HTERT RPE-1 (cell line): ENCODE measurements around the gene DENND2D.

ENCODE experiments used
- in situ Hi-C: fragments of 300-500 bp; cut with MboI; formaldehyde crosslinking; loops from 4 replicates; pipeline ENCODE4 v1.14.3; 2020; ENCODE audit warnings: low sequenced_read_pairs

DENND2D gene

DNA sequence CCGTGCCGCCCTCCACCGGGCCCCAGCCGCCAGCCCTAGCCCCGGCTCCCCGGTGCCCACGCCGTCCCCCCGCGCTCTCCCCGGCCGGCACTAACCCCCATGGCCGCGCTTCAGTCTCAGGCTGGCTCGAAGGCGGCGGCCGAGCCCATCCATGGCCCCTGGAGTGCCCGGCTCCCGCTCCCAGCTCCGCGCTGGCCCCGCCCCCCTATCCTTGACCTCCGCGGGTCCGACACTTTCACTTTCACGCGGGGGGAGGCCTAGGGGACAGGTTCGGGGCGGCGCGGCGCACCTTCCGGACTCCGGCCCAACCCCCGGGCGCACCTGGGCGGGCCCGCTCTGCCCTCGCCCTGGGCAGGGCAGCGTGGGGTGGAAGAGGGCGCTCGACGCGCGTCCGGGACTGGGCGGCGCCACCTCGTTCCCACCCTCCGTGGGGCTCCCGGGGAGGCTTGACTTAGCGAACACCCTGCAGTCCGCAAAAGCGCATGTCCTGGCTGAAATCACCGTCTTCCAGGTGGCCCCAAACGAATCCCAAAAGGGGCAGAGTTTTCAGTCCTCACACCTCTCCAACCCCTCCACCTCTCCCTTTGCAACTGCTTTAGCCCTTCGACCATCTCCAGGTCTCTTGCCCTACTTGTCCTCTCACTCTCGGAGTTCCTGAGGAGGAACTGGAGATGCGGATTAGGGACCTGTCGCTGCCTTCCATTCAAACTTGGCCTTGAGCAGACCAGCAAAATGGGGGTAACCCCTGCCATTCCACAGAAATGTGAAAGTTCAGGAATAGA is 3.9 kb upstream of the DENND2D start:
- in situ Hi-C loops = no loop called here

DNA sequence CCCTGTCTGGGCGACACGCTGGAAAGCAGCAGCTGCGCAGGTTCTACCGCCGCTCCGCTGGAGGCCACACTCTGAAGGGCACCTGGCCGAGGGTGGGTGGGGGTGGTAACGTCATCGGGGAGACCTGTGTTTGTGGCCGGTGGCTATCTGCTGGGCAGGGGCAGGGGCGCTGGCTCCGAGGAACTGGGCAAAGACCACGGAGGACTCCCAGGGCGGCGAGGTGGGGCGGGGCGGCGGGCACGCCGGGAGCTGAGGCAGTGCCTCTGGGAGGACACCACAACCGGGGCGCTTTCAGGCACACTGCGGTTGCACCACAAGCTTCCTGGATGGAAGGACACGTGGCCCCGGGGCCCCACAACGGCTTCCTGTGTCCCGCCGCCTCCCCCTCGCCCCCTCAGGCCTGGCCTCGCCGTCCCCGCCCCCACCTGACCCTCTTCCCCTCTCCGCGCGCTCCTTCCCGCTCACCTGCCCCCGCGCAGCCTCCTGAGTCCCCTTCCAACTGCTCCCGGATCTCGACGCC is 3.3 kb upstream of the DENND2D start:
- in situ Hi-C loops = no loop called here

DNA sequence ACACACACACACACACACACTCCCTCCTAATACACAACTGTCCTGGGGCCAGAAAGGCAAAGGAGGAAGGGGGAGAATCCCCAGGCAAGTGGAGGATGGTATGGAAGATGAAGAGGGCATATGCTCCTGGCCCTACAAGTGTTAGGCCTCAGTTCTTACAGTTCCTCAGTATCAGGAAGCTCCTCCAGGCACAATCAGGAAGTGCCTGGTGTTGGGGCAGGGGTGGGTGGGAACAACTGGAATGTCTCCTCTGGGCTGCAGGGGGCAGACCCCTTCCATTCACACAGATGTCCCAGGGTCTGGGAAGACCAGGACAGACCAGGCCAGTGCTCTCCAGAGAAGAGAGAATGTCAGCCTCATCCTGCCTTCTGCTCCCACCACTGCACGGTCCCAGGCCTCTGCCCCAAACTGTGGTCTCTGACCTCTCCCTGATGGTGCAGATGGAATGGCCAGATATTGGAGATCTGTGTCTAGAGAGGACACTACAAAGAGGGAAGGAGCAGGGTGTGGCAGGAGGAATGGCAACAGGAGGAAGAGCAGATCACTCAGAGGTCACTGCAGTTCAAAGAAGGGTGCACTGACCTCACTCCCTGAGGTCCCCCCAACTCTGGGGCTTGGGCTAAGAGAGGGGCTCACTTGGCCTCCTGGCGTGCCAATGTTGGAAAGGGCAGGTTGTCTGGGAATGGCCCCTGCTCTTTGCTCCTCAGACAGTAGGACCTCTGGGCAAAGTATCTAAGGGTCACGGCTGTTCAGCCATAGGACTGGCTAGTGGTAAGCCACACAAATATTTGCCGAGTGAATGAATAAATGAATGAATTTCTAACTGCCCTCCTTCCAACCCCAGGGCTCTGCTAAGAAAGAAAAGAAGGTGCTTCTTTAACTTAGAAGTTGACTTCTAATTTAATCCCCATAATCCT is 2.5 kb upstream of the DENND2D start:
- in situ Hi-C loops = no loop called here

DNA sequence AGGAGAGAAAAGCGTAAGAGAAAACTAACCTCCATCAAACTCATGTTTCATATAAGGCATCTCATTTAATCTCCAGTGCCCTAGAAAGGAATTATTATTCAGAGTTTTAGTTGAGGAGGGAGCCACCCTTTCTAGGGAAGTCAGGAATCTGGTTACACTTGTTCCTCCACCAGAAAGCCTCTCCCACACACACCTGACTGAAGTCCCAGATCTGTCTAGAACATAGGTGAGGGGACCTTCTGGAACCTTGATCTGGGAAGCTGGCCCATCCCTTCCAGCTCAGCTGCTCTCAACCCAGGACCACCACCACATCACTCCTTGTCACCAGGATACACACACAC is 1.9 kb upstream of the DENND2D start:
- in situ Hi-C loops = no loop called here

DNA sequence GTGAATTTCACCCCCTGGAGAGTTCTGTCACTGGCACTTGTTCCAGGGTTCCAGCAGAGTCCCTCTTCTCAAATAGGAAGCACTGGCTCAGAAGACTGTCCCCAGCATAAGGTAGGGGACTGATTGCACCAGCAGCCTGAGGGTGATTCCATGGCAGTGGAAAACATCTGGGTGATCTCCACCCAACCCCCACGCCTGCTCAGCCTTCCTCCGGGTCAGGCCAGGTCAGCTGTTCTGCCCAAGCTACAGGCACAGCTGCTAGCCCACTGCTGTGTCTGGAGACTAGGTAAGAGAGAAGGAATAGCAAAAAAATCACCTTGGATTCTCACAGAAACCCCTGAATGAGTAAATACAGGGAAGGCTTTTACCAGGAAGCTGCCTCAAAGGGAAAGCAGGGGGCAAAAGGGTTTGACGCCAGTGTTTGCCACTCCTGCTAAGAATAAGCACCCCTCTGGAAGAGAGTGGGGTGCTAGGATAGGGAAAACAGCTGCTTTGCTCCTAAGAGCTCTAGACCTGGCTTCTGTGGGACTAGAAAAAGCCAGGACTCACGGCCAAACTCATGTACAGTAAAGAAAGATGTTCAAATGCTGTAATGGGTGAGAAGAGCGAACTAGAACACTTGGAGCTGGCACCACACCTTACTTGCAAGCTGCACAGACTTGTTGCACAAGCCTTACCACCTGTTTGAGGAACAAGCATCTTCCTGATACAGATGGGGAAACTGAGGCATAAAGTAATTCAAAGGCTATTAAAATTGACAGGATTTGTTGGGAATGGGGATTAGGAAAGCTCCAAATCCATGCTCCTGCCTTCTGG is 1.0 kb upstream of the DENND2D start:
- in situ Hi-C loops = no loop called here

DNA sequence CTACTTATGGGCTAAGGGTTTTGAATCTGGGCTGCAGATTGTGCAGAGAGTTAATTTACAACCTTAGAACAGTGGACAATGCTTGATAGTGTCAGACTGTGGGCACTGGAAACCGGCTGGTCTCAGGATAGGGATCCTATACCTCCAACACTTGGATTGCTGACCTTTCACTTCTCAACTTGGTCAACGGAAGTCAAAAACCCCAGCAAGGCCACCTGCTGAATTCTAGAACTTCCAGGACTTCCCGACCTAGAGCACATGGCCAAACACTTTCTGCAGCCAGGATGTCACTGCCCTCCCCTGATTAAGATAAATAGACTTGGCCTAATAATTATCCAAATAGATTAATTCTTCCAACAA is 336 bp upstream of the DENND2D start:
- in situ Hi-C loops = no loop called here

DNA sequence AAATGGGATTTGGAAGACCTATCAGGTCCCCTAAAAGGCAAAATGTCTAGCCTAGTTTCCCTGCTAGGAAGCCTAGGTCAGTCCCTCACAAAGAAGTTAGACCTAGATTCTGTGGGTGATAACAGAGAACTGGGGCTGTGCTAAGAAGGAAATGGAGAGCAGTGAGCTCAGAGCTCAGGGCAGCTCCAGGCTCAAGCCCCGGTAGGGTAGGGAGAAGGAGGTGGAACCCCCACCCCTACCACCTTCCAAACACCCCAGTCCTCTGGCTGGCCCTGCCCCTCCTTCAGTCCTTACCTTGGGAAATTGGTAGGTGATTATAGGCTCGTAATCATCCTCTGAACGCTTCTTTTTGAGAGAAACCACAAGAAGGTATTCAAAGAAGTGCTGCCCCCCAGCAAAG is 1.1 kb downstream of the DENND2D start:
- in situ Hi-C loops = no loop called here

DNA sequence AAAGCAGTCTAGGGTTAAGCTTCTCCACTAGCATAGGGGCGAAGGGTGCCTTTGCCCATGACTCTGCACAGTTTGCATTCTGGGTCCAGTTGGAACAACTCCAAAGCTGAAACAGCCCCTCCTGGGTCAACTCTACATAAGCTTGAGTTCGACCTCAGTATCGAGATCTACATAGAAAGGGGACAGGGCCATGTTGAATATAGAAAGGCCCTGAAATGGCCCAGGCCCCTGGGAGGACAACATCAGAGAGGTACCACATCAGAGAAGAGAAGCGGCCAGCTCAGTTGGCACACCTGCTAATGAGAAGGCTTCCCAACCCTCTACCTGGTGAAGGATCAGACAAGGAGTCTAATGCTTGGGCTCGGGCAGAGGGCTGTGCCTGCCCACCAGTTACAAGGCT is 1.6 kb downstream of the DENND2D start:
- in situ Hi-C loops = no loop called here

DNA sequence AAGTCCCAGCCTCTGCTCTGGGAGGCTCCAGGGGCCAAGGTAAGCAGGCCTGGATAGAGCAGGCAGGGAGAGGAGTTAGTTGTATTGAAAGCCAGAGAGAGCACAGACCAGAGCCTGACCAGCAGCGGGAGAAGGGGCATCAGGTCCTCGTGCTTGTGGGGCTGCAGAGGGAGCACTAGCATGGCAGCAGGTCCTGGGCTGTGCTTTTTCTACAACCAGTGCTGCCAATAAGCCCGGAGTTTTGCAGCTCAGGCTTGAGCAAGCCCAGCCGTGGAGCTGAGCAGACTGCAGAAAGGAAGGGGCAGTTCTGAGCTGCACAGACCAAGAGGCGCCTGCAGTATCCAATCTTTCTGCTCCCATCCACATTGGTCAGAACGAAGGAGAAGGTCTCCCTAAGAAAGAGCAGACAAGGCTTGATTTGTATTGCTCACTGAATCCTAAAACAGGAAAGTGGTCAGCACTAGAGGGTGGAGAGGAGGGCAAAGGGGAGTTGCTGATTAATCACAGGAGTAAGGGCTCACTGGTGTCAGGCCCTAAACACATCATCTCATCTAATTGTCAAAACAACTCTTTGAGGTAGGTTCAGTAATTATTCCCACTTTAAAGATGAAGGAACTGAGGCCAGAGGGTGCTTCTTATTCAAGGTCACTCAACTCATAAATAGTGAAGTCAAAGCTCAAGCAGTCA is 2.7 kb downstream of the DENND2D start:
- in situ Hi-C loops = no loop called here

DNA sequence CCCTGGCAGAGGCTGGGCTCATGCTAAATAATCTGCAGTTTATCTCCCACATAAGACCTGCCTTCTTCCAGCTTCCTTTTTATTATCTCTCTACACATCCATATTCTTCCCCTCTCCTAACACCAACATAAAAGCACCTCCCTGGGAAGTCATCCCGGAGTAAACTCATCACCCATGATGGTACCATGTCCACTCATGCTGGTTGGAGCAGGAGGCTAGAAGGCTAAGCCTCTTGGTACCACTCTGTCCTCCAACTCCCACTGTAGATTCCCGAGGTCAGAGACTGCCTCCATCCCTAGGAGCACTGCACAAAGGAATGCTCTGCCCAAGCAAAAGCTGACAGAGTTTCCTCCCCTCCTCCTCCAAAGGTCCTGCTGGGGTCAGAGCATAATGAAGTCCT is 4.2 kb downstream of the DENND2D start:
- in situ Hi-C loops = no loop called here

DNA sequence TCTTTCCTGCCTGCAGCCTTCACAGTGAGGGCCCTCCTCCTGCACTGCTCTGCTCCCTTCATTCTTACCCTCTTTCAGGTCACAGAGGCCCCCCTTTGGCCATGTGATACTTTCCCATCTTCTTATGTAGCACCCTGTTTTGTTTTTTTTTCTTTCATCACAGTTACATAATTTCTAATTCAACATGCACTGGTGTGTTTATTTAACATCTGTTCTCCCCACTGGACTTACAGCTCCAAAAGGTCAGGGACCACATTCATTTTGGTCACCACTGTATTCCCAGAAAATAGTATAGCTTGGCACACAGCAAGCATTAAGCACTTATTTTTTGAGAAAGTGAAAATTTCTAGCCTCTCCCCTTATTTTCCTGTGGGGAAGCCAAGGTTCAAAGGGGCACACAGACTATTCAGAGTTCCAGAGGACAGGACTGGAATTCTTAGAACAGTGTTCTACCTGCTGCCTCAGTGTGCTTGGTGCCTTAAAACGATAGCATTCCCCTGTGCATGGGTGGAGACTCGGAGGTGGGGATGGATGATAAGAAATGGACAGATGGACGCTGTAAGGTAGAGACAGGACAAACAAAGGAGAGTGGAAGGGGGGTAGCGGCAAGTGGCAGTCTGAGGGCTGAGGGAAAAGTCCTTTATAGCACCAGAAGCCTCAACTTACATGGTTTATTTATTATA is 5.3 kb downstream of the DENND2D start:
- in situ Hi-C loops = no loop called here

DNA sequence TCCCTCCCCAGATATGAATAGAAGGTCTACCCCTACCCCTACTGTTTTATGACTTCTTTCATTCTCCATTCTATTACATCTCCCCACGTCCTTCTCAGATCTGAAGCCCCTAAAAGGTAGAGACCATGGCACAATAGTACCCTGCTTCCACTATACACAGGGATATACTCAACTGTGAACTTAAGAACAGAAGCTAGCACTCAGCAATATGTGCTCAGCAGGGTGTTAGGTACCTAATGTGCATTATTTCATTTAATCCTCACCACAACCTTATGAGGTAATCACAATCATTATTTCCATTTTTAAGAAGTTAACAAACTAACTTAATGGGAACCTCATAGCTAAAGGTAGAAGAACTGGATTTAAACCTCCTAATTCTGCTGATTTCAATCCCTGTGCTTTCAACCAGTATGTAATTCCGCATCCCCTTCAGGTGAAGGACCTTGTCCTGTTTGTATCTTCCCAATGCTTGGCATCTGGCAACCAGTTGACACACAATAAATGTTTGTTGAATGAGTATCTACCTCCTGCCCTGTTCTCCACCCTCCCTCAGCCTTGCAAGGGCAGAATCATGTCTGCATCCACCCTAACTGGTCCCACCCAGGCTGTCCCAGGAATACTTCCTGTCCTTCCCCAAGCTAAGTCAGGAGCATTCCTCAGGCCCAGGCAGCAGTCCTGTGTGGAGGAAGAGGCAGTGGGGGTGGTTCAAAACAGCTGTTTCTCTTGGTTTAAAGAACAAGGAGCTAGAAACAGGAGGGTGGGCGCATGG is 6.5 kb downstream of the DENND2D start:
- in situ Hi-C loops = no loop called here

DNA sequence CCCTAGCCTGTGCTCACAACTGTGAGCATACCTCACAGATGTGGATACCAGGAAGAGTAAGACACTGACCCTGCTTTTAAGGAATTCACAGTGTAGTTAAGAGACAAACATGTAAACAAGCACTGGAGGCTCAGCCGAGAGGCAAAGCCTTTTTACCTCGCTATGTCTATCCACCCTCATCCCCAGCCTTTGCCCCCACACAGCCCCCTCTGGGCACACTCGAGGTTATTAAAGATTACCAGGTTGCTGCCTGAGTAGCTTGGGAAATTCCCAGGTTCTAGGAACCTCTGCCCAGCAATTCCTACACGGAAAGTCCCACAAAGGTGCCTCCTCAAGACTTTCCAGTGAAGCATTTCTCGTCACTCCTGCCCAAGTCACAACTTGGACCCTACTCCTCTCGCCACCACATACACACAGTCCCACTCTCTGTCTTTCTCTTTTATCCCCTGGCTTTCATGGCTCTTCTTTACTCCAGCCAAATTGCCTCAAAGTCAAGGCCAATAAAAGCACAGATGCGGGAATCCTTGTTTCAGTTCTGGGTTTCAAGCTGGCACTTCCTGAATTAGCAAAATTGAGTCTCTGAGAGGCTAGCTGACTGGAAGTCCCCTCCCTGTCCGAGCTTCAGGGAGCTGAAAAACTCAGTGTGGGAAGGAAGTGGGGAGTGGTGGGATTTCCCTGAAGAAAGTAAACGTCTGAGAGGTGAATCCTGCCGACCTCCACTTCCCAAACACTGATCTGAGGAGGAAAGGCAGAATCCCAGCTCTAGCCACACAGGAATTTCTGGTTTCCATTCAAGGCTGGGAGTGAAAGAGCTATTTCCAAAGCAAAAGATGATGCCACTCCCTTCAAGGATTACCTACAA is 7.6 kb downstream of the DENND2D start:
- in situ Hi-C loops = no loop called here

DNA sequence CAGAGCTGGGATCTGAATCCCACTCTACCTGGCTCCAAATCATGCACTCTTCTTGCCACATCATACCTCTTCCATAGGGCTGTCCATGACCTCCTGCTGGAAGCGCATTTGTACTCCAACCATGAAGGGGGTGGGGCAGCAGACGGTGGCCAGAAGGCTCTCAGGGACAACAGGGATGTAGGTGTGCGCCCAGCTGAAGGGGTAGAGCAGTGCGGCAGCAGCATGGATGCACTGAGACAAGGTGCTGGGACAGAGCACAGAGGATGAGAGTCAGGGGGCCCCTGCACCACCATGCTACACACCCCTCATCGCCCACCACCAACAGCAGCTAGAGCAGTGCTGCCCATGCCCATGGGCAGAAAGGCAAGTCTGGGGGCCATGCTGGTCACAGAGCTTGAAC is 8.4 kb downstream of the DENND2D start:
- in situ Hi-C loops = no loop called here

DNA sequence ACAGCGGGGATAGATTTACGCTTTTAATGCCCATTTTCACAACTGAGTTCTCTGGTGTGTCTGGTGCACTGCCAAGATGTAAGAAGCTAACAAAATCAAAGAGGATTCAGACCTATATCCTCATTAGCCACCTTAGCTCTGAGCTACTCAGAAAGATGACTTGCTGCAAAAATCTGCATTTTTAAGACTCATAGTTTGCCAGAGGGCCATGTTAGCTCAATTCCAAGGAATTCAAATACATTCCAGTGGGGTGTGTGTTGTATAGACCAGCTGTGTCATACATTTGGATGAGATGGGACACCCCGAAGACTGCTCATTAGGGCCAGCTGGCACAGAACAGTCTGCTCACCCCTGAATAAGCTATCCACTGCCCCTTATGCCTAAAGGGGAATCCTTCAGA is 8.9 kb downstream of the DENND2D start:
- in situ Hi-C loops = no loop called here

DNA sequence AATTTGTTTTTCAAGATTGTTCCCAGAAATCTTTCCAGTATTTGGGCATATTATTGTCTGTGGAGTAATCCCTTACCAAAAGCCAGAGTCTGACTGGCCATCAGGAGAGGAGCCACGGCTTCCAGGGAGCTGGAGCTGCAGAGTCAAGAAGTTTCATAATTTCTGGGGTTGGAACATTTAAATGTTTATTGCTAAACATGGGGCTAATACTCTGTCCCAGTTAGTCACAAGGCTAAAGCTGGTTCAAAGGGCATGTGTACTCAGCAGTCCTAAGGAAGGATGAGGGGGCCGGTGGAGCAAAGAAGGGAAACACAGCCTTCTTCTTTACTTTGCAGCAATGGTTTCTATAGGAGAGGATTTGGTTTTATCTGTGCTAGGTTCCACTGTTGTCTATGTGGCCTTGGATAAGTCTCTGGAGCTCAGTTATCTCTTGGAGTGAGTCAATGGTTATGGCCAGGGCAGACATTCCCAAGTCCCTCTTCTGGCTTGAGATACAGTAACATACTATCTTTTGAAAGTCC is 9.5 kb downstream of the DENND2D start:
- in situ Hi-C loops = no loop called here

DNA sequence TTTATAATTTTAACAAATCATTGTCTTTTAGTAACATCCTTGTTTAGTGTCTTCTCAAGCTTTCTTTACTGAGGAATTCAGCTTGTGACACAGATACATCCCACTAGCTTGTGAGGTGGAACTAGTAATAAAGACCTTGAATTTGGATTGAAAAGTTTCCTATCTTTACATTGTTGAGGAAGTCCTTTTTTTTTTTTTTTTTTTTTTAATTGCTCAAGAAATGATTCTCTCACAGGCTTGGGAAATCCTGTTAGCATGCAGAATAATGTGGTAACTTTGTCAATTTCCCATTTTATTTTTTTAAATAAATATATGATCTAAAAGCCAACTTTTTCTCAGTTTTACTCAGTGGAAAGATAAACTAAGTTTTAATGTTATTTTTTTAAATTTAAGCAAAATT is 15.8 kb downstream of the DENND2D start:
- in situ Hi-C loops = no loop called here
